Cortex of kidney (tissue), 1 donor: ENCODE measurements around the gene COL8A1.
"Not testable (repeated sequence)": the region's sequence is repeated elsewhere in the genome, so short reads cannot be mapped to it uniquely, and the experiment has no call there.

ENCODE experiments used
- DNase-seq: peaks from one replicate; lab custom pipeline; 2025; lab: John Stamatoyannopoulos, UW

Gene COL8A1

GRCh38 chr3:99708207-99708745, 69.9 kb downstream of the COL8A1 start:
- no peak for DNase-seq

- DNase-seq: no peak
Measured at GRCh38 chr3:99709686-99710085, 71.3 kb downstream of the COL8A1 start.

- no peak for DNase-seq
Measured at GRCh38 chr3:99710094-99710493, 71.7 kb downstream of the COL8A1 start.

GRCh38 chr3:99711351-99711750, 73.0 kb downstream of the COL8A1 start:
- no peak for DNase-seq

- DNase-seq: no peak
Measured at GRCh38 chr3:99712291-99712954, 74.0 kb downstream of the COL8A1 start.

GRCh38 chr3:99713440-99713839, 75.0 kb downstream of the COL8A1 start:
- DNase-seq: no peak

- DNase-seq: no peak
Measured at GRCh38 chr3:99714146-99714545, 75.8 kb downstream of the COL8A1 start.

- DNase-seq: no peak
Measured at GRCh38 chr3:99714575-99714974, 76.2 kb downstream of the COL8A1 start.

- DNase-seq: no peak
Measured at GRCh38 chr3:99716463-99716995, 78.1 kb downstream of the COL8A1 start.

- no peak for DNase-seq
Measured at GRCh38 chr3:99720985-99721632, 82.7 kb downstream of the COL8A1 start.

- no peak for DNase-seq
Measured at GRCh38 chr3:99721633-99722007, 83.2 kb downstream of the COL8A1 start.

- no peak for DNase-seq
Measured at GRCh38 chr3:99724276-99724675, 85.9 kb downstream of the COL8A1 start.

- DNase-seq: no peak
Measured at GRCh38 chr3:99730870-99731269, 92.5 kb downstream of the COL8A1 start.

- no peak for DNase-seq
Measured at GRCh38 chr3:99731499-99731898, 93.1 kb downstream of the COL8A1 start.

GRCh38 chr3:99740371-99740770, 102.0 kb downstream of the COL8A1 start:
- not testable (repeated sequence) for DNase-seq

- DNase-seq: no peak
Measured at GRCh38 chr3:99741588-99741987, 103.2 kb downstream of the COL8A1 start.

- DNase-seq: no peak
Measured at GRCh38 chr3:99747915-99748314, 109.5 kb downstream of the COL8A1 start.

- DNase-seq: no peak
Measured at GRCh38 chr3:99751649-99752048, 113.3 kb downstream of the COL8A1 start.

GRCh38 chr3:99753268-99753975, 115.0 kb downstream of the COL8A1 start:
- no peak for DNase-seq

GRCh38 chr3:99755831-99756230, 117.4 kb downstream of the COL8A1 start:
- no peak for DNase-seq

- no peak for DNase-seq
Measured at GRCh38 chr3:99757966-99758365, 119.6 kb downstream of the COL8A1 start.

- no peak for DNase-seq
Measured at GRCh38 chr3:99758502-99759177, 120.2 kb downstream of the COL8A1 start.
